H1 (cell line): ENCODE data around the gene CSDE1. TPM values are rescaled to one million over a fixed set of nuclear protein-coding genes. Genes with fewer than 3 reads are reported as not detected.

ENCODE experiments used
- CTCF ChIA-PET: fragments of 300-600 bp; sonication (Branson Sonifier 250); formaldehyde crosslinking; loops from one replicate; lab custom pipeline; 2021; ENCODE audit not compliant: partially characterized antibody; lab: Charles Lee
- POLR2A ChIA-PET: fragments of 300-600 bp; sonication (Branson Sonifier 250); formaldehyde crosslinking; loops from one replicate; lab custom pipeline; 2021; ENCODE audit warnings: inconsistent platforms; ENCODE audit not compliant: partially characterized antibody; lab: Charles Lee
- DNase-seq, 2 experiments: peaks; one replicate each; pipeline versions ENCODE4 v3.0.0 to v3.0.0-alpha.2; 2010 to 2022; ENCODE audit warnings: low spot score in 2 of 2, low read depth in 1 of 2, mixed read lengths in 1 of 2
- FAIRE-seq: peaks from 2 replicates; lab custom pipeline; 2011; peaks lifted over from hg19 to GRCh38; lab: Jason Lieb, UNC
- H2AFZ ChIP-seq: 2 replicates; pipeline ENCODE4 v1.8.1; 2012; ENCODE audit warnings: low read length, inconsistent platforms
- H2AK5ac ChIP-seq: 2 replicates; pipeline ENCODE4 v1.6.1; 2013; ENCODE audit warnings: low read depth, low read length
- H2BK120ac ChIP-seq: replicated peaks from 2 replicates; pipeline ENCODE3; 2013; ENCODE audit warnings: low read depth, low read length, inconsistent platforms
- H2BK12ac ChIP-seq: 2 replicates; pipeline ENCODE4 v1.6.1; 2013; ENCODE audit warnings: low read depth, low read length
- H2BK15ac ChIP-seq: 2 replicates; pipeline ENCODE4 v1.6.1; 2013; ENCODE audit warnings: low read length
- H2BK20ac ChIP-seq: 2 replicates; pipeline ENCODE4 v1.6.1; 2013; ENCODE audit warnings: low read length
- H2BK5ac ChIP-seq: 2 replicates; pipeline ENCODE4 v1.6.1; 2013; ENCODE audit warnings: low read depth, low read length
- H3K14ac ChIP-seq: 2 replicates; pipeline ENCODE4 v1.6.1; 2013; ENCODE audit warnings: inconsistent platforms; ENCODE audit not compliant: insufficient read length
- H3K18ac ChIP-seq: 2 replicates; pipeline ENCODE4 v1.6.1; 2013; ENCODE audit warnings: low read length; ENCODE audit errors: extremely low read depth
- H3K23ac ChIP-seq: 2 replicates; pipeline ENCODE4 v1.6.1; 2013; ENCODE audit warnings: inconsistent platforms; ENCODE audit not compliant: insufficient read length
- H3K23me2 ChIP-seq: 2 replicates; pipeline ENCODE4 v1.6.1; 2013; ENCODE audit warnings: low read depth, low read length
- H3K27ac ChIP-seq: 2 replicates; pipeline ENCODE4 v1.6.1; 2011; ENCODE audit warnings: low read depth, low read length, inconsistent platforms
- H3K27me3 ChIP-seq, 4 experiments: replicated peaks in 1 of 4; 1 replicate in 1 of 4; 2 replicates in 3 of 4; pipeline versions ENCODE4 v1.6.1 to v1.8.1; 2011 to 2013; ENCODE audit warnings: low read length in 3 of 4, mild to moderate bottlenecking in 3 of 4, inconsistent platforms in 2 of 4, mixed read lengths in 2 of 4, moderate library complexity in 1 of 4; ENCODE audit not compliant: control insufficient read depth in 3 of 4, insufficient read depth in 3 of 4; ENCODE audit errors: extremely low read depth in 1 of 4
- H3K36me3 ChIP-seq, 4 experiments: 2 replicates each; pipeline versions ENCODE4 v1.6.1 to v1.8.1; 2011 to 2013; ENCODE audit warnings: mild to moderate bottlenecking in 4 of 4, low read length in 3 of 4, moderate library complexity in 2 of 4, control low read depth in 1 of 4, inconsistent platforms in 1 of 4; ENCODE audit not compliant: insufficient read depth in 4 of 4, control insufficient read depth in 2 of 4
- H3K4ac ChIP-seq: replicated peaks from 2 replicates; pipeline ENCODE3; 2013; ENCODE audit warnings: low read length, low read depth, mixed read lengths, inconsistent platforms; ENCODE audit not compliant: insufficient read length
- H3K4me1 ChIP-seq, 4 experiments: replicated peaks in 1 of 4; 1 replicate in 1 of 4; 2 replicates in 3 of 4; pipeline versions ENCODE4 v1.6.1 to v1.8.1; 2011 to 2013; ENCODE audit warnings: low read length in 3 of 4, inconsistent platforms in 2 of 4, mixed read lengths in 1 of 4; ENCODE audit not compliant: insufficient read depth in 4 of 4, control insufficient read depth in 3 of 4
- H3K4me2 ChIP-seq, 2 experiments: 2 replicates each; pipeline versions ENCODE4 v1.6.1 to v1.8.1; 2011 to 2013; ENCODE audit warnings: low read depth in 2 of 2, low read length in 2 of 2, control low read depth in 1 of 2, inconsistent platforms in 1 of 2, mild to moderate bottlenecking in 1 of 2; ENCODE audit not compliant: insufficient read depth in 1 of 2
- H3K4me3 ChIP-seq, 4 experiments: fragments of 200-600, 300-600 bp in 1 of 4; sonication (generic), shearing (Covaris generic), sonication (Bioruptor Twin) in 1 of 4; 2 replicates each; pipeline versions ENCODE4 v1.5.1 to v1.8.1; 2011 to 2016; ENCODE audit warnings: low read length in 4 of 4, low read depth in 3 of 4, control low read depth in 2 of 4, inconsistent platforms in 2 of 4, mild to moderate bottlenecking in 2 of 4, mixed read lengths in 1 of 4, moderate library complexity in 1 of 4; ENCODE audit not compliant: insufficient read depth in 2 of 4; ENCODE audit errors: extremely low read depth in 1 of 4
- H3K56ac ChIP-seq: replicated peaks from 2 replicates; pipeline ENCODE3; 2013; ENCODE audit warnings: low read depth, mild to moderate bottlenecking, mixed read lengths, low read length, inconsistent platforms; ENCODE audit not compliant: insufficient read length
- H3K79me1 ChIP-seq: 2 replicates; pipeline ENCODE4 v1.6.1; 2013; ENCODE audit warnings: low read depth, low read length, control low read depth
- H3K79me2 ChIP-seq, 2 experiments: 2 replicates each; pipeline versions ENCODE4 v1.6.1 to v1.8.1; 2012 to 2013; ENCODE audit warnings: low read length in 2 of 2, mild to moderate bottlenecking in 2 of 2, inconsistent platforms in 1 of 2; ENCODE audit not compliant: insufficient read depth in 2 of 2, control insufficient read depth in 1 of 2
- H3K9ac ChIP-seq, 4 experiments: replicated peaks in 1 of 4; 1 replicate in 1 of 4; 2 replicates in 3 of 4; pipeline versions ENCODE4 v1.6.1 to v1.8.1; 2011 to 2013; ENCODE audit warnings: low read depth in 3 of 4, low read length in 3 of 4, control low read depth in 2 of 4, mild to moderate bottlenecking in 2 of 4, moderate library complexity in 2 of 4, inconsistent platforms in 1 of 4; ENCODE audit errors: extremely low read depth in 1 of 4
- H3K9me3 ChIP-seq, 2 experiments: 2 replicates each; pipeline versions ENCODE4 v1.6.1 to v1.8.1; 2012 to 2013; ENCODE audit warnings: mild to moderate bottlenecking in 2 of 2, moderate library complexity in 2 of 2, control low read depth in 1 of 2, inconsistent platforms in 1 of 2, low read depth in 1 of 2, low read length in 1 of 2, mixed read lengths in 1 of 2; ENCODE audit not compliant: insufficient read depth in 2 of 2
- H4K20me1 ChIP-seq, 2 experiments: replicated peaks in 1 of 2; 2 replicates each; pipeline versions ENCODE3 to v1.8.1; 2011 to 2013; ENCODE audit warnings: inconsistent platforms in 2 of 2, low read length in 2 of 2, mild to moderate bottlenecking in 1 of 2; ENCODE audit not compliant: insufficient read depth in 2 of 2, control insufficient read depth in 1 of 2
- H4K5ac ChIP-seq: 2 replicates; pipeline ENCODE4 v1.6.1; 2013; ENCODE audit warnings: low read length, low read depth, mixed read lengths, inconsistent platforms; ENCODE audit not compliant: insufficient read length
- H4K8ac ChIP-seq: 2 replicates; pipeline ENCODE4 v1.8.0; 2013; ENCODE audit warnings: mild to moderate bottlenecking, moderate library complexity, low read length, inconsistent platforms; ENCODE audit not compliant: insufficient read depth; ENCODE audit errors: extremely low read depth
- H4K91ac ChIP-seq: replicated peaks from 2 replicates; pipeline ENCODE3; 2013; ENCODE audit warnings: low read length, mixed read lengths, inconsistent platforms; ENCODE audit not compliant: insufficient read length
- BCL11A ChIP-seq, 2 experiments: IDR thresholded peaks; one replicate each; pipeline ENCODE4 v1.6.1; 2011; ENCODE audit warnings: low read depth in 2 of 2, low read length in 2 of 2, mild to moderate bottlenecking in 2 of 2
- CEBPB ChIP-seq: IDR thresholded peaks from 2 replicates; pipeline ENCODE4 v1.6.1; 2012; ENCODE audit warnings: low read depth, low read length
- EZH2 ChIP-seq: fragments of 200-600 bp; sonication (generic); IDR thresholded peaks from 2 replicates; pipeline ENCODE4 v1.7.1; 2012; ENCODE audit warnings: low read depth, mild to moderate bottlenecking, moderate library complexity, low read length, inconsistent platforms; ENCODE audit not compliant: severe bottlenecking
- FOSL1 ChIP-seq: IDR thresholded peaks from 2 replicates; pipeline ENCODE4 v1.6.1; 2011; ENCODE audit warnings: mild to moderate bottlenecking, low read depth, low read length, moderate library complexity; ENCODE audit not compliant: insufficient read depth
- JUND ChIP-seq: IDR thresholded peaks from 2 replicates; pipeline ENCODE4 v1.6.1; 2011; ENCODE audit warnings: mild to moderate bottlenecking, improper control_type of control experiment, low read length
- NANOG ChIP-seq: IDR thresholded peaks from 2 replicates; pipeline ENCODE4 v1.6.1; 2011; ENCODE audit warnings: low read length, low read depth, mild to moderate bottlenecking, inconsistent platforms; ENCODE audit not compliant: insufficient read depth, poor library complexity, severe bottlenecking
- NRF1 ChIP-seq: IDR thresholded peaks from 2 replicates; pipeline ENCODE4 v1.6.1; 2011; ENCODE audit warnings: mild to moderate bottlenecking, low read depth, low read length, improper control_type of control experiment
- RBBP5 ChIP-seq: IDR thresholded peaks from 2 replicates; pipeline ENCODE4 v1.7.1; 2012; ENCODE audit warnings: low read depth, mild to moderate bottlenecking, inconsistent platforms, low read length, moderate library complexity, borderline replicate concordance
- SIX5 ChIP-seq: IDR thresholded peaks from 2 replicates; pipeline ENCODE4 v1.6.1; 2011; ENCODE audit warnings: mild to moderate bottlenecking, low read depth, low read length
- SP2 ChIP-seq: IDR thresholded peaks from 2 replicates; pipeline ENCODE4 v1.6.1; 2012; ENCODE audit warnings: mild to moderate bottlenecking, low read length, inconsistent platforms
- SP4 ChIP-seq: IDR thresholded peaks from 2 replicates; pipeline ENCODE4 v1.6.1; 2012; ENCODE audit warnings: low read length, inconsistent platforms
- SRF ChIP-seq: IDR thresholded peaks from 2 replicates; pipeline ENCODE4 v1.6.1; 2011; ENCODE audit warnings: mild to moderate bottlenecking, low read depth, low read length, moderate library complexity
- WGBS, 2 experiments: shearing (Covaris generic) in 1 of 2; methylation state at CpG; one replicate each; pipeline versions ENCODE4 v1.1.6 to v1.1.7; 2013 to 2015; ENCODE audit warnings: low lambda C conversion rate in 2 of 2, mixed read lengths in 2 of 2, inconsistent platforms in 1 of 2, low coverage in 1 of 2, missing lambda C conversion rate in 1 of 2; ENCODE audit not compliant: insufficient replicate concordance in 2 of 2, insufficient coverage in 1 of 2, insufficient read length in 1 of 2; ENCODE audit errors: extremely low coverage in 1 of 2, missing lambda C conversion rate in 1 of 2; 5-methylcytosine and 5-hydroxymethylcytosine counted together
- polyA plus RNA-seq, 7 experiments: library from polyadenylated mRNA; depleted of rRNA in 3 of 7; stranded (reverse) in 5 of 7; unstranded in 2 of 7; fragments of >200 nt in 5 of 7; fragments of 200-250 nt in 2 of 7; gene quantifications; 1 replicate in 5 of 7; 2 replicates in 1 of 7; 4 replicates in 1 of 7; pipeline versions ENCODE4 v1.2.1 to v1.2.3, GENCODE V29; 2011 to 2013; ENCODE audit warnings: missing spikeins in 2 of 7, mixed read lengths in 2 of 7
- total RNA-seq: library from RNA; stranded (reverse); fragmentation: NEBNext Ultra II Directional; extraction: Animal tissue kit (Norgen Biotek cat#: 25700); gene quantifications from 2 replicates; pipeline ENCODE4 v1.2.1, GENCODE V29; 2021

Gene CSDE1
- total and polyA plus RNA-seq, 2 of the 8 experiments (the other 6 are each of a cell fraction or from before 2014, with no cell fraction given), result 149 to 635 TPM

GRCh38 chr1:114740331-114740730 lies 17.5 kb downstream of the CSDE1 start:
- H3K23me2 ChIP-seq, result no peaks in the 10 kb centered on the region
- no peak overlapping the region for H4K8ac ChIP-seq
- CTCF ChIA-PET, result no interaction called here
- H3K36me3 ChIP-seq, result peaks cover 24 to 68% (median 35%) of the 10 kb centered on the region in 4 experiments
- H2BK120ac ChIP-seq, result no peak overlapping the region
- peaks cover 6 to 83% of the 10 kb centered on the region in 2 experiments; a peak in 3 of 4 replicates for H3K79me2 ChIP-seq
- no peak overlapping the region for H4K91ac ChIP-seq
- no peak overlapping the region for H3K4me2 ChIP-seq
- no peaks in the 10 kb centered on the region for H3K4me1 ChIP-seq
- POLR2A ChIA-PET, result interaction anchor here (1.0 to 3.6 kb wide), 5 partner anchors 8 to 24 kb away, joined by 3 to 13 read pairs (median 5); no protein-coding TSS in a partner anchor
- no peak overlapping the region for H2BK20ac ChIP-seq
- H3K56ac ChIP-seq, result no peak overlapping the region
- H3K27ac ChIP-seq, result no peak overlapping the region
- no peak overlapping the region for H2BK12ac ChIP-seq
- H2BK15ac ChIP-seq, result no peak overlapping the region
- H3K9me3 ChIP-seq, result no peaks in the 10 kb centered on the region
- no peak overlapping the region for H3K23ac ChIP-seq
- H2BK5ac ChIP-seq, result no peak overlapping the region
- no peak overlapping the region for H3K4me3 ChIP-seq
- H3K18ac ChIP-seq, result no peak overlapping the region
- 92% methylated on average over 1 of the region's 1 CpG; no CpG with 5 or more reads in 1 of the 2 experiments for WGBS, 2 experiments
- FAIRE-seq (no peak), DNase-seq (no peak)
- H2AK5ac ChIP-seq, result no peak overlapping the region
- peaks cover 7 to 10% of the 10 kb centered on the region in 2 experiments for H4K20me1 ChIP-seq
- H3K79me1 ChIP-seq, result 0 out of 2 replicates have a peak, but pooled peaks cover 2% of the 10 kb centered on the region
- H2AFZ ChIP-seq, result no peak overlapping the region
- H3K27me3 ChIP-seq, result no peaks in the 10 kb centered on the region
- no peak overlapping the region for H3K9ac ChIP-seq
- H3K4ac ChIP-seq, result no peak overlapping the region
- no peak overlapping the region for H4K5ac ChIP-seq
- TF ChIP-seq CEBPB (no peak), EZH2 (no peak), SP4 (no peak), RBBP5 (no peak), SRF (no peak), SIX5 (no peak), BCL11A (IDR thresholded peaks at IDR 0.05; ENCODE audit: low read depth in 2 of 2, low read length in 2 of 2) (no peak), NANOG (no peak), SP2 (no peak), NRF1 (no peak), JUND (no peak), FOSL1 (no peak)
- TF ChIP-seq, all 59 proteins: peak for 0
- H3K14ac ChIP-seq, result no peak overlapping the region
